ENCODE measurements around the gene XPA. TPM values are rescaled to one million over a fixed set of nuclear protein-coding genes. Genes with fewer than 3 reads are reported as not detected.

XPA gene
- total RNA-seq, 2 experiments from 2014 or later = 8.7 to 11.1 TPM

DNA sequence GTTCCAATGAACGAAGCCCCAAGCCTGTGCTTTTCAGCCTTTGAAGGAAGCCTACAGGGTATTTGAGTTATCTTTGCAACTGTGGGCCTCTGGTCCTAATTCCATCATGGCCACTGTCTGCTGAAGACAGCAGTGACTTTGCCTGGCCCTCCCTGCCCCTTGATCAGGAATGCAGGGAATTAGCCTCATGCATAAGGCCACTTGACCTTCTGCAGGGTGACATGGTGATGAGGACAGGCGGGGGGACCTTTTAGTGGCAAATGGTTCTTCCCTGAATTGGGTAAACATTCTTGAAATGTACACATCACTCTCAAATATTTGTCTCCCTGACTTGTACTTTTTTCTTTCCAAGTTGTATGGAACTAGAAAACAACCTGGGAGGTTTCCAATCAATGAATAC lies 25.2 kb upstream of the XPA start:
- POLR2A ChIA-PET = no interaction called here
- no peaks in the 10 kb centered on the region for H3K4me1 Mint-ChIP-seq
- no peak overlapping the region for H3K27ac Mint-ChIP-seq
- CTCF ChIA-PET = no interaction called here
- no peak overlapping the region for H3K4me3 Mint-ChIP-seq
- ATAC-seq (no peak), DNase-seq (no peak)
- H3K9me3 Mint-ChIP-seq (ENCODE audit: low read depth) = peaks cover 2% of the 10 kb centered on the region
- H3K36me3 Mint-ChIP-seq (ENCODE audit: low read depth) = no peaks in the 10 kb centered on the region
- H3K27me3 Mint-ChIP-seq = peaks cover 14% of the 10 kb centered on the region
- intact Hi-C loops (cut with DNase I, micrococcal nuclease) = loop anchor here in 1 of 2 experiments (5.0 kb wide), 1 partner anchor 40 kb away; no protein-coding TSS in a partner anchor

DNA sequence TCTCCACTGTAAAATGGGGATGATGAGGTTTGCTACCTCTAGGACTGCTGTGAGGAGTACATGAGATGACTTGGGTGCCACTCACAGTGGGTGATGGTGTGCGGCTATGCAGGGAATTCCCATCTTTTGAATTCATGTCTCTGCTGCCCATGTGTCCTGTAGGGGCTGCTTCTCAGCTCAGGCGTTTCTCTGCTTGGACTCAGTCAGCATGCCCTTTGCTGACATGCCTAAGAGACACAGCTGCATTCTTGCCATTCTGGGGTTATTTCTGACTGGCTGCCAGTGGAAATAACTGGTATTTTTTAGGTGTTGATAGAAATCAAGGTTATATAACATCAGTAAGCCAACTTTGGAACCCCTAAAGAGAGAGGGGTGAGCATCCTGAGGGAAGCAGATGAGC lies 24.3 kb upstream of the XPA start:
- ChIA-PET CTCF (no interaction called here), POLR2A (no interaction called here)
- Mint-ChIP-seq H3K9me3 (ENCODE audit: low read depth) (peaks cover 2% of the 10 kb centered on the region), H3K4me1 (no peaks in the 10 kb centered on the region), H3K27me3 (peaks cover 14% of the 10 kb centered on the region), H3K4me3 (no peak overlapping the region), H3K27ac (no peak overlapping the region), H3K36me3 (ENCODE audit: low read depth) (no peaks in the 10 kb centered on the region)
- intact Hi-C loops (cut with DNase I, micrococcal nuclease) = loop anchor here in 1 of 2 experiments (5.0 kb wide), 1 partner anchor 41 kb away; no protein-coding TSS in a partner anchor
- DNase-seq (no peak), ATAC-seq (no peak)

DNA sequence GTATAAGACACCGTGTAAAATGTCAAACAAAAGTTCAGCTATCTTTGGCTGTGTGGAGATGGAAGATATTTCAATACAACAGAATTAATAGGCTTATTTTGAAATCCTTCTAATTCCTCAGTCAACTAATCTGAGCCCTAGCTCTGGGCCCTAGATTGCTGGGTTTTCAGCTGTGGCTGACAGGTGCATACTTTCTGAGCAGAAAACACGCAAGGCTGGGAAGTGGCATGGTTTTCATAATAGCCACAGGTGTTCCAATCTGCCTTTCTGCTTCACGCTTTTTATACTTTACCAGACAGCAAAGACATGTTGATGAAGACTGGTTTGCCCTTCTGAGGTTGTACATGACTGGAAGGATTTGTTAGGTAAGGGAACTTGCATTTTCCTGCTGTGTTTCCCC lies 20.7 kb upstream of the XPA start:
- Mint-ChIP-seq H3K36me3 (ENCODE audit: low read depth) (no peaks in the 10 kb centered on the region), H3K27ac (no peak overlapping the region), H3K4me3 (no peak overlapping the region), H3K4me1 (peaks cover 11% of the 10 kb centered on the region), H3K27me3 (peaks cover 7% of the 10 kb centered on the region), H3K9me3 (ENCODE audit: low read depth) (peaks cover 2% of the 10 kb centered on the region)
- intact Hi-C loops (cut with DNase I, micrococcal nuclease) = loop anchor here in 1 of 2 experiments (10.0 kb wide), 1 partner anchor 87 kb away; no protein-coding TSS in a partner anchor
- DNase-seq (no peak), ATAC-seq (no peak)
- CTCF ChIA-PET = interaction anchor here (1.2 to 2.5 kb wide), 3 partner anchors 10 to 173 kb away, joined by 3 to 7 read pairs (median 4); no protein-coding TSS in a partner anchor
- POLR2A ChIA-PET = interaction anchor here (0.6 kb wide), 1 partner anchor 64 kb away, joined by 5 read pairs; no protein-coding TSS in a partner anchor

DNA sequence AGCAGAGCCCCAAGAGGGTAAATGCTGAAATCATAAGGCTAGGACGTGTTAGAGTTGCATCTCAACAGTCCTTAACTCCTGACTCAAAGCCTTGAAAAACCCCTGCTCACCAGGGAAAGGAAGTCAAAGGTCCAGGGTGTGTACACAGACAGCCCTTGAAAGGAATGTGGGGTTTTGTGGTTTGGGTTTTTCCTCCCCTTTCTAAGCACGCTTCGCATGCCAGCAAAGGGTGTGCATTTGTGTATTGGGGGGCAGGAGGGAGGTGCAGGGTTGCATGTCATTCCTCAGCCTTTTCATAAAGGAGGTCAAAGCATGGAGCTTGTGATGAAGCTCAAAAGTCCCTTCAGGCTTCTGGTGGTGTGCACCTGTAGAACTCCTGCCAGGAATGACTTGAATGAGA lies 17.3 kb upstream of the XPA start:
- no peak overlapping the region for H3K4me3 Mint-ChIP-seq
- H3K9me3 Mint-ChIP-seq (ENCODE audit: low read depth) = no peaks in the 10 kb centered on the region
- peaks cover 20% of the 10 kb centered on the region for H3K4me1 Mint-ChIP-seq
- DNase-seq (no peak), ATAC-seq (no peak)
- H3K36me3 Mint-ChIP-seq (ENCODE audit: low read depth) = no peaks in the 10 kb centered on the region
- ChIA-PET CTCF (interaction anchor here (1.0 to 1.1 kb wide), 4 partner anchors 10 to 46 kb away, joined by 3 to 5 read pairs (median 3); no protein-coding TSS in a partner anchor), POLR2A (no interaction called here)
- H3K27me3 Mint-ChIP-seq = peaks cover 3% of the 10 kb centered on the region
- intact Hi-C loops (cut with DNase I, micrococcal nuclease) = loop anchor here (2.0 to 10.0 kb wide), 4 partner anchors 88 to 548 kb away; no protein-coding TSS in a partner anchor
- H3K27ac Mint-ChIP-seq = no peak overlapping the region

DNA sequence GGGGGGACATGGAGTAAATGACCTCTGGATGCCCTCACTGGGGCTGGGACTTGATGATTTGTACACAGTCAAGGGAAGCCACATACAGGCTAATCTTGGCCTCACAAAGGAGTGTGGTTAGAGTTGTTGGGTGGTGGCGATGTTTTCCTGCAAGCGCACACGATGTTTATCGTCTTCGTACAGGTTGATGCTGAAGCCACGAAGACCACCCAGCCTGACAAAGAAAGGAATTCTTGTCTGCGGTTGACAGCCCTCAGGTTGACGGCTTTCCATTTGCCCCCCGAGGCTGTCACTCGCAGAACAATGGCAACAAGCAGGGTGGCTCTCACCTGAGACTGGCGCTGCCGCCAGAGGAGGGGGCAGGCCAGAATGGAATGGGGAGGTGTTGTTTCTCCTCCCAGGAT lies 14.1 kb upstream of the XPA start:
- Mint-ChIP-seq H3K27me3 (peaks cover 8% of the 10 kb centered on the region), H3K4me1 (peaks cover 20% of the 10 kb centered on the region), H3K4me3 (no peak overlapping the region), H3K27ac (no peak overlapping the region), H3K9me3 (ENCODE audit: low read depth) (no peaks in the 10 kb centered on the region), H3K36me3 (ENCODE audit: low read depth) (no peaks in the 10 kb centered on the region)
- ATAC-seq (no peak), DNase-seq (no peak)
- POLR2A ChIA-PET = no interaction called here
- intact Hi-C loops (cut with DNase I, micrococcal nuclease) = loop anchor here (2.0 to 10.0 kb wide), 5 partner anchors 94 to 551 kb away; partner anchors contain the start of gene FOXE1 (in 1 of the 2)
- CTCF ChIA-PET = no interaction called here

DNA sequence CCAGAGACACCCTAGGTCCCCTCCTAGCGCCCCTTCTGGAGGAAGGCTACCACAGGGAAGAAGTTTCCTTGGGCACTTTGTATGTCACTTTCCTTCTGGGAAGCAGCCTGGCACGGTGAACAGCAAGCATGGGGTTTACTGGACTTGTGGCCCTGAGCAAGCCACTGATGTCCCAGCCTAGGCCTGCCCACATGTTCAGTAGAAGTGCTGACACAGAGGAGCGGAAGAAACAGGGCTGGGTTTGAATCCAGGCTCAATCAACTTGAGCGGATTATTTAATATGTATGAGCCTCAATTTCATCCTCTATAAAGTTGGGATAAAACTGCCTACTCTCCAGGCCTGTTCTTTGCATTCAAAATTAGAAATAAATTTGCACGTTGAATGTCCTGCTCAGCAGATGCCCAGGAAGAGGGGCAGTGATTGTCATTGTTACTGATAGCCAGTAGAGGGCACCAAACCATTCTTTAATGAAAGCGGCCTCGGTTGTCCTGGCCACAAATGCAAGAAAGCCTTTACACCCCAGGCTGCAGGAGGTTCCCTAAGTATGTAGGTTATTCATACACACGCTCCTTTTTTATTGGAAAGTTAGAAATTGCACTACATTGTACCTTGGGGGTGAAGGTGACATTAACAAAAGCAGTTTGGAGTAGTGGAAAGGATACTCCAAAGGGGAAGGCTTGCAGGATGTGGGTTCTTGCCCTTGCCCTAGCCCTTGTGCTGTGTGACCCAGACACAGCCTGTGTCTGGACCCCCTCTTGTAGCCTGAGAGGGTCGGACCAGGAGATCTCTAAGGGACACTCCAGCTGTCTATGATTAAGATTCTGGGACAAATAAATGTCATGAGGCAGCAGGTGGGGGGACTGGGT lies 13.4 kb upstream of the XPA start:
- H3K9me3 Mint-ChIP-seq (ENCODE audit: low read depth) = no peaks in the 10 kb centered on the region
- DNase-seq = peak; percentile 64
- ChIA-PET POLR2A (no interaction called here), CTCF (no interaction called here)
- ATAC-seq = peak; percentile 95
- no peak overlapping the region for H3K4me3 Mint-ChIP-seq
- peaks cover 8% of the 10 kb centered on the region for H3K27me3 Mint-ChIP-seq
- H3K36me3 Mint-ChIP-seq (ENCODE audit: low read depth) = no peaks in the 10 kb centered on the region
- intact Hi-C loops (cut with DNase I, micrococcal nuclease) = loop anchor here (1.0 to 10.0 kb wide), 8 partner anchors 94 to 552 kb away; partner anchors contain the start of gene FOXE1 (in 1 of the 2)
- no peak overlapping the region for H3K27ac Mint-ChIP-seq
- H3K4me1 Mint-ChIP-seq = peaks cover 23% of the 10 kb centered on the region

DNA sequence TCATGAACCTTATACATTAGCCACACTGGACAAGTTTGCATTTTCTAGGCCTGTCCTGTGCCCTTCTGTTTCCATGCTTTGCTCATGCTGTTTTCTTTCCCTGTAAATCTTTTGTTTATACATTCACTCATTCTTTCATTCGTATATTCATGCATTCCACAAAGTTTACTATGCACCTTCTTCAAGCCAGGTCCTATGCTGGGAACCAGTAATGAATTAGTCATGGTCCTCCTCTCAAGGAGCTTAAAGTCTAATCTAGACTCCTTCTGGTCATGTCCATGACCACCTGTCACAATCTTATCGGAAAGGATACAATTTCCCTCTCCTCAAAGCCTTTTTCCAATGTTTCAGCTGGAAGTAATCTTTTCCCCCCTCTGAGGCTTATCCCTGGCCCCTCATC lies 9.1 kb upstream of the XPA start:
- no peak for ATAC-seq
- Mint-ChIP-seq H3K4me1 (peaks cover 26% of the 10 kb centered on the region), H3K36me3 (ENCODE audit: low read depth) (no peaks in the 10 kb centered on the region), H3K27ac (no peak overlapping the region), H3K27me3 (peaks cover 10% of the 10 kb centered on the region), H3K9me3 (ENCODE audit: low read depth) (no peaks in the 10 kb centered on the region), H3K4me3 (no peak overlapping the region)
- ChIA-PET CTCF (interaction anchor here (0.5 to 1.7 kb wide), 6 partner anchors 8 to 417 kb away, joined by 3 to 6 read pairs (median 4); no protein-coding TSS in a partner anchor), POLR2A (interaction anchor here (0.5 kb wide), 1 partner anchor 74 kb away, joined by 3 read pairs; no protein-coding TSS in a partner anchor)
- intact Hi-C loops (cut with DNase I, micrococcal nuclease) = no loop called here
- no peak for DNase-seq

DNA sequence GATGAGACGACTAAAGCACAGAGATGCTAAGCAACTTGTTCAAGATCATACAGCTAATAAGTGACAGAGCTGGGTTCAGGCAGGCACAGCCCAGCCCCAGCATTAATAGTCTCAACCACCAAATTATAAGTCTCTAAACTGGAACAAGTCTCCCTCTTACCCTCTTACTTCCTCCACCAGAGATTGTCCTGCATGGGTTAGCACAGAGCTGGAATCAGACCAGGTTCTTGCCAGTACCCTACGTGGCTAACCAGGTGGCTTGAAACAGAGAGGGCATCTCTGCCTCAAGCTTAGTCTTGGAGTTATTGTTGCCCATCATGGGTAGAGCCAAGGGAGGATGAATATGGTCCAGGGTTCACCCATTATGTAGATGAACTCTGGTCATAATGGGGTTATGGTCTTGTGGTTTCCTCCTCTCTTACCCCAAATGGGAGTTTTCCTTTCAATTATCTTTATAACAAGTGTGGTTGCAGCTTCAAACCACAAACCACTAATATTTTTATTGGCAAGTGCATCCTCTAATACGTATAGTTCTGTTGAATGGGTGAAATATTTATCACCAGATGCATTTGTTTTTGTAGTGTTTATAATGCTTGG lies 8.3 kb upstream of the XPA start:
- CTCF ChIA-PET = interaction anchor here (0.6 to 1.7 kb wide), 5 partner anchors 9 to 193 kb away, joined by 3 to 6 read pairs (median 4); no protein-coding TSS in a partner anchor
- H3K4me3 Mint-ChIP-seq = no peak overlapping the region
- no peaks in the 10 kb centered on the region for H3K36me3 Mint-ChIP-seq (ENCODE audit: low read depth)
- peaks cover 10% of the 10 kb centered on the region for H3K27me3 Mint-ChIP-seq
- ATAC-seq (no peak), DNase-seq (no peak)
- POLR2A ChIA-PET = interaction anchor here (1.1 to 1.5 kb wide), 2 partner anchors 12 to 142 kb away, joined by 3 read pairs; no protein-coding TSS in a partner anchor
- peaks cover 20% of the 10 kb centered on the region for H3K4me1 Mint-ChIP-seq
- no peak overlapping the region for H3K27ac Mint-ChIP-seq
- H3K9me3 Mint-ChIP-seq (ENCODE audit: low read depth) = no peaks in the 10 kb centered on the region
- intact Hi-C loops (cut with DNase I, micrococcal nuclease) = no loop called here

DNA sequence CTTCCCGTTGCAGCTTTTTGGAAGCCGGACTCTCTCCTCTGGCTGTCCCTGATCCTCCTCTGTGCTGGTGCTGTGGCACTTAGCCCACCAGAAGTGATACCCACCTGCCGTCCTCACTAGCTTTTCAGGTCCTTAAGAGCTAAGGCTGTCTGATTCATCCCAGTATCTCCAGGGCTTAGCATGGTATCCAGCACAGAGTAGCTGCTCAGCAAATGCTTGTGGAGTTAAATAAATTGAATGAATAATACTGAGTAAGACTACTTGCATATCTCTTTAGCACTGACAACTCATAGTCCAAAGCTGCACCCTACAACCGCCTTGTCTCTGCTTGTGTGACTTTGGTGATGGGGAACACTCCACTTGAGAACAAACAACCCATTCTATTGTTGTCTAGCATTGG lies 7.7 kb upstream of the XPA start:
- peaks cover 10% of the 10 kb centered on the region for H3K27me3 Mint-ChIP-seq
- DNase-seq (no peak), ATAC-seq (no peak)
- no peak overlapping the region for H3K4me3 Mint-ChIP-seq
- H3K36me3 Mint-ChIP-seq (ENCODE audit: low read depth) = no peaks in the 10 kb centered on the region
- H3K27ac Mint-ChIP-seq = peak overlapping the region; percentile 42
- ChIA-PET POLR2A (interaction anchor here (1.1 to 1.5 kb wide), 2 partner anchors 12 to 143 kb away, joined by 3 read pairs; no protein-coding TSS in a partner anchor), CTCF (no interaction called here)
- intact Hi-C loops (cut with DNase I, micrococcal nuclease) = no loop called here
- H3K4me1 Mint-ChIP-seq = peaks cover 20% of the 10 kb centered on the region
- H3K9me3 Mint-ChIP-seq (ENCODE audit: low read depth) = no peaks in the 10 kb centered on the region

DNA sequence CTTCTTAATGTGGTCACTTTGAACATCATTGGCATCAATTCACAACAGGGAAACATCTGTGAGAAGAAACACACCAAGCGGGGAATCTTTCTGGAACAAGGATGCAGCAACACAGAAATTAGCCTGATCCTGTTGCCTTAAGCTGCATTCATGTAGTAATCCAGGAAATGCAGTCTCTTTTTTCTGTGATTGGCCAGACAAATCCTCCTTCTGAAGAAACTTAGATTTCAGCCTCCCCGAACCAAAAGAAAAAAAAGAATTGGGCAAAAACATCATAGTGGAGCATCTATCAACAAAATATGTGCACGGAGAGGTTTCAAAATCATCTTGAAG lies 7.2 kb upstream of the XPA start:
- intact Hi-C loops (cut with DNase I, micrococcal nuclease) = no loop called here

More for the DNA sequence above, 7.2 kb upstream of the XPA start:
- DNase-seq (no peak), ATAC-seq (no peak)
- H3K4me1 Mint-ChIP-seq = peaks cover 23% of the 10 kb centered on the region
- H3K27ac Mint-ChIP-seq = no peak overlapping the region
- no peaks in the 10 kb centered on the region for H3K9me3 Mint-ChIP-seq (ENCODE audit: low read depth)
- no peak overlapping the region for H3K4me3 Mint-ChIP-seq
- ChIA-PET CTCF (interaction anchor here (1.2 kb wide), 1 partner anchor 66 kb away, joined by 3 read pairs; no protein-coding TSS in a partner anchor), POLR2A (interaction anchor here (1.5 kb wide), 1 partner anchor 144 kb away, joined by 3 read pairs; no protein-coding TSS in a partner anchor)
- H3K36me3 Mint-ChIP-seq (ENCODE audit: low read depth) = no peaks in the 10 kb centered on the region
- peaks cover 10% of the 10 kb centered on the region for H3K27me3 Mint-ChIP-seq
